K562 (cell line): ENCODE results near the gene RHOU. TPM values are rescaled to one million over a fixed set of nuclear protein-coding genes. Genes with fewer than 3 reads are reported as not detected.

Experiments used
- ATAC-seq: fragments of 200-7000 bp; cut with Tn5 transposase; 3 replicates; pipeline ENCODE4 v1.9.1; 2020; ENCODE audit warnings: moderate library complexity
- BruUV-seq: library from RNA; stranded (reverse); fragments of 400-500 nt; replicated peaks from 2 replicates; lab custom pipeline; 2021; lab: Mats Ljungman, UMichigan
- CTCF ChIA-PET: fragments of 300-600 bp; formaldehyde crosslinking; extraction: SDS; loops from one replicate; lab custom pipeline; 2021; ENCODE audit warnings: low intra/inter-chr PET ratio; lab: Yijun Ruan, JAX
- POLR2A ChIA-PET: fragments of 300-600, 350-650 bp; sonication (Branson Sonifier 250); formaldehyde crosslinking; extraction: SDS; loops from one replicate; lab custom pipeline; 2021; ENCODE audit warnings: antibody characterized with exemption, inconsistent platforms; lab: Yijun Ruan, JAX
- DNase-seq, 4 experiments: peaks; one replicate each; pipeline versions ENCODE4 v3.0.0 to v3.0.0-alpha.2; 2011 to 2018; ENCODE audit warnings: low spot score in 3 of 4, mixed read lengths in 3 of 4; ENCODE audit errors: extremely low read depth in 1 of 4
- FAIRE-seq: peaks from 2 replicates; lab custom pipeline; 2011; peaks lifted over from hg19 to GRCh38; lab: Jason Lieb, UNC
- H2AFZ ChIP-seq: 2 replicates; pipeline ENCODE4 v1.6.0; 2011; ENCODE audit warnings: low read depth, low read length, control low read depth, inconsistent platforms
- H3K27ac ChIP-seq: fragments of 200-600 bp; 3 replicates; pipeline ENCODE4 v1.8.0; 2011; ENCODE audit warnings: low read depth, mild to moderate bottlenecking, control low read depth, inconsistent platforms, low read length, moderate library complexity, mixed read lengths; ENCODE audit errors: extremely low read depth
- H3K27me3 ChIP-seq, 2 experiments: fragments of 300-600 bp in 1 of 2; 2 replicates in 1 of 2; 3 replicates in 1 of 2; pipeline versions ENCODE4 v1.6.0 to v1.8.0; 2011; ENCODE audit warnings: inconsistent platforms in 2 of 2, low read length in 2 of 2, mild to moderate bottlenecking in 1 of 2, mixed read lengths in 1 of 2, moderate library complexity in 1 of 2; ENCODE audit not compliant: control insufficient read depth in 2 of 2, insufficient read depth in 2 of 2
- H3K36me3 ChIP-seq: fragments of 300-600 bp; 3 replicates; pipeline ENCODE4 v1.8.0; 2011; ENCODE audit warnings: mild to moderate bottlenecking, low read length, inconsistent platforms; ENCODE audit not compliant: control insufficient read depth, insufficient read depth
- H3K4me1 ChIP-seq, 2 experiments: fragments of 200-600 bp in 1 of 2; replicated peaks in 1 of 2; 2 replicates in 1 of 2; 3 replicates in 1 of 2; pipeline versions ENCODE4 v1.5.1 to v1.8.0; 2011; ENCODE audit warnings: inconsistent platforms in 2 of 2, low read length in 2 of 2, mild to moderate bottlenecking in 1 of 2, mixed read lengths in 1 of 2, moderate library complexity in 1 of 2; ENCODE audit not compliant: control insufficient read depth in 2 of 2, insufficient read depth in 2 of 2
- H3K4me2 ChIP-seq: 2 replicates; pipeline ENCODE4 v1.6.1; 2011; ENCODE audit warnings: low read length, control low read depth, inconsistent platforms, mixed read lengths; ENCODE audit not compliant: insufficient read depth
- H3K4me3 ChIP-seq: fragments of 200-600 bp; sonication (generic), shearing (Covaris generic); 2 replicates; pipeline ENCODE4 v1.5.1; 2016; ENCODE audit warnings: control low read depth, inconsistent platforms
- H3K79me2 ChIP-seq: fragments of 200-600 bp; 3 replicates; pipeline ENCODE4 v1.8.0; 2011; ENCODE audit warnings: low read length, inconsistent platforms; ENCODE audit not compliant: control insufficient read depth, insufficient read depth
- H3K9ac ChIP-seq, 2 experiments: 2 replicates each; pipeline versions ENCODE4 v1.6.0 to v1.6.1; 2011; ENCODE audit warnings: low read depth in 2 of 2, low read length in 2 of 2, control low read depth in 1 of 2, inconsistent platforms in 1 of 2, mild to moderate bottlenecking in 1 of 2, mixed read lengths in 1 of 2; ENCODE audit not compliant: insufficient read depth in 1 of 2
- H3K9me1 ChIP-seq: one replicate; pipeline ENCODE4 v1.6.0; 2011; ENCODE audit warnings: inconsistent platforms, mild to moderate bottlenecking, low read length, moderate library complexity; ENCODE audit not compliant: control insufficient read depth, insufficient read depth
- H3K9me3 ChIP-seq: replicated peaks from 2 replicates; pipeline ENCODE4 v1.5.1; 2011; ENCODE audit warnings: low read depth, low read length, inconsistent platforms; ENCODE audit not compliant: control insufficient read depth, insufficient read depth
- H4K20me1 ChIP-seq: replicated peaks from 2 replicates; pipeline ENCODE4 v1.6.1; 2011; ENCODE audit warnings: low read length, inconsistent platforms, mixed read lengths; ENCODE audit not compliant: control insufficient read depth, insufficient read depth
- MCM7 ChIP-seq, 2 experiments: fragments of 450-650 bp; IDR thresholded peaks; 2 replicates each; pipeline ENCODE4 v1.6.1; 2016 to 2018
- MEIS2 ChIP-seq: fragments of 450-650 bp; IDR thresholded peaks from 2 replicates; pipeline ENCODE4 v1.6.1; 2014; ENCODE audit warnings: mild to moderate bottlenecking; ENCODE audit not compliant: partially characterized antibody
- MYC ChIP-seq, 2 experiments: fragments of 250-450 bp in 1 of 2; sonication (Bioruptor Pico) in 1 of 2; IDR thresholded peaks; 2 replicates each; pipeline versions ENCODE4 v1.5.1 to v1.6.1; 2012 to 2021; ENCODE audit warnings: low read depth in 2 of 2, borderline replicate concordance in 1 of 2, improper control_type of control experiment in 1 of 2, low read length in 1 of 2, mild to moderate bottlenecking in 1 of 2, moderate library complexity in 1 of 2
- ZNF384 ChIP-seq: IDR thresholded peaks from 2 replicates; pipeline ENCODE4 v1.6.1; 2012; ENCODE audit warnings: low read depth, low read length, improper control_type of control experiment
- WGBS: fragments of 100-300 bp; shearing (Covaris generic); methylation state at CpG from one replicate; pipeline ENCODE4 v1.1.6; 2016; ENCODE audit warnings: low coverage, mixed read lengths; ENCODE audit not compliant: insufficient coverage; ENCODE audit errors: missing lambda C conversion rate; 5-methylcytosine and 5-hydroxymethylcytosine counted together
- in situ Hi-C: fragments of 300-500 bp; cut with MboI; formaldehyde crosslinking; loops from 4 replicates; pipeline ENCODE4 v1.15.0; 2018; ENCODE audit warnings: inconsistent platforms, mixed read lengths
- intact Hi-C: fragments of 100-400 bp; cut with micrococcal nuclease; formaldehyde crosslinking; loops from 2 replicates; pipeline ENCODE4 v1.14.2; 2022
- polyA plus RNA-seq, 8 experiments: library from polyadenylated mRNA; depleted of rRNA in 4 of 8; stranded (reverse) in 5 of 8; unstranded in 3 of 8; fragments of >200 nt; fragmentation: Nextera tagmentation in 2 of 8; fragmentation: Illumina TruSeq in 1 of 8; extraction: Ambion mirVana in 2 of 8; extraction: Trizol in 1 of 8; gene quantifications; 2 replicates each; pipeline versions ENCODE4 v1.2.1 to v1.2.3, GENCODE V29; 2011 to 2014; ENCODE audit warnings: inconsistent platforms in 1 of 8, missing spikeins in 1 of 8
- total RNA-seq, 7 experiments: library from RNA; depleted of rRNA in 6 of 7; stranded (reverse); fragments of >200 nt in 6 of 7; fragmentation: Illumina TruSeq in 2 of 7; extraction: Trizol in 2 of 7; gene quantifications; 2 replicates each; pipeline versions ENCODE4 v1.2.1 to v1.2.3, GENCODE V29; 2011 to 2021; ENCODE audit warnings: low replicate concordance in 1 of 7
- TF ChIP-seq, protein P1 (sequence below): fragments of 450-650 bp; formaldehyde crosslinking; IDR thresholded peaks from 2 replicates; pipeline ENCODE4 v1.4.0; 2022; ENCODE audit warnings: missing genetic modification characterization
- TF ChIP-seq, protein P2 (sequence below): IDR thresholded peaks from 3 replicates; pipeline ENCODE4 v1.6.1; 2011; ENCODE audit warnings: borderline replicate concordance, mild to moderate bottlenecking, moderate library complexity; ENCODE audit not compliant: insufficient read length; ENCODE audit errors: extremely low read depth

Gene RHOU
- total and polyA plus RNA-seq, 9 of the 15 experiments (the other 6 are each of a cell fraction or from before 2014, with no cell fraction given): 0.07 TPM; not detected in 8

DNA sequence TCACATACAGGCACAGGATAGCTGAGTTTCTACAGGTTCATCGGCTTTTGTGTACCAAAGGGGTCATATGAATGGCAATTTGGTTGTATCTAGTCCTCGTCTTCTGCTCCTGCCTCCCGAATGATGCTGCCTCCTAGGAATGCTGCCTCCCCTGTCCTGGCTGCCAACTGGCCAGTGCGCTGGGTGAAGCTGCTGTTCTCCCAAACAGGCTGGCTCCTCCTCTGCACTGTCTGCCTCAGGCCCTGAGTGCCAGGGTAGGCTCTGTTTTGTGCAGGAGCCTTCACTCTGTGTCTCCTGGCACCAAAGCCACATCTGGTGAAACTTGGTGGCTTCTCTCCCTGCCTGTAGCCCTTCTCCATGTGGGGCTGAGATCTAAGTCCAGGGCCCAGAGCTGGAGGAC lies 60.3 kb downstream of the RHOU start:
- Histone ChIP-seq H3K4me2 (no peak overlapping the region), H3K4me1 (no peaks in the 10 kb centered on the region), H2AFZ (no peak overlapping the region), H3K79me2 (no peaks in the 10 kb centered on the region), H3K4me3 (no peak overlapping the region), H4K20me1 (no peaks in the 10 kb centered on the region; the same call in 1 of the 2 replicates), H3K9me1 (no peaks in the 10 kb centered on the region), H3K9me3 (no peaks in the 10 kb centered on the region), H3K36me3 (no peaks in the 10 kb centered on the region), H3K27me3 (peaks cover 3 to 19% of the 10 kb centered on the region in 2 experiments; a peak in 2 of 5 replicates), H3K9ac (peak overlapping the region in 1 of 2 experiments; percentile 28; a peak in 1 of 4 replicates), H3K27ac (no peak overlapping the region)
- ChIA-PET POLR2A (no interaction called here), CTCF (no interaction called here)
- ATAC-seq (no peak), FAIRE-seq (no peak), DNase-seq (no peak)
- intact Hi-C loops: no loop called here
- in situ Hi-C loops: no loop called here
- BruUV-seq: no TSS peak
- TF ChIP-seq MCM7 (IDR thresholded peaks at IDR 0.05): no peak
- no peak for TF ChIP-seq ZNF384
- TF ChIP-seq, protein P1, sequence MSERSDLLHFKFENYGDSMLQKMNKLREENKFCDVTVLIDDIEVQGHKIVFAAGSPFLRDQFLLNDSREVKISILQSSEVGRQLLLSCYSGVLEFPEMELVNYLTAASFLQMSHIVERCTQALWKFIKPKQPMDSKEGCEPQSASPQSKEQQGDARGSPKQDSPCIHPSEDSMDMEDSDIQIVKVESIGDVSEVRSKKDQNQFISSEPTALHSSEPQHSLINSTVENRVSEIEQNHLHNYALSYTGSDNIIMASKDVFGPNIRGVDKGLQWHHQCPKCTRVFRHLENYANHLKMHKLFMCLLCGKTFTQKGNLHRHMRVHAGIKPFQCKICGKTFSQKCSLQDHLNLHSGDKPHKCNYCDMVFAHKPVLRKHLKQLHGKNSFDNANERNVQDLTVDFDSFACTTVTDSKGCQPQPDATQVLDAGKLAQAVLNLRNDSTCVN (CRISPR knock-in tag): no peak
- TF ChIP-seq MYC (IDR thresholded peaks at IDR 0.05; ENCODE audit: low read depth, low read length): no peak
- no peak for TF ChIP-seq MYC (CRISPR knock-in tag; IDR thresholded peaks at IDR 0.05; ENCODE audit: borderline replicate concordance, low read depth)
- TF ChIP-seq, protein P2, sequence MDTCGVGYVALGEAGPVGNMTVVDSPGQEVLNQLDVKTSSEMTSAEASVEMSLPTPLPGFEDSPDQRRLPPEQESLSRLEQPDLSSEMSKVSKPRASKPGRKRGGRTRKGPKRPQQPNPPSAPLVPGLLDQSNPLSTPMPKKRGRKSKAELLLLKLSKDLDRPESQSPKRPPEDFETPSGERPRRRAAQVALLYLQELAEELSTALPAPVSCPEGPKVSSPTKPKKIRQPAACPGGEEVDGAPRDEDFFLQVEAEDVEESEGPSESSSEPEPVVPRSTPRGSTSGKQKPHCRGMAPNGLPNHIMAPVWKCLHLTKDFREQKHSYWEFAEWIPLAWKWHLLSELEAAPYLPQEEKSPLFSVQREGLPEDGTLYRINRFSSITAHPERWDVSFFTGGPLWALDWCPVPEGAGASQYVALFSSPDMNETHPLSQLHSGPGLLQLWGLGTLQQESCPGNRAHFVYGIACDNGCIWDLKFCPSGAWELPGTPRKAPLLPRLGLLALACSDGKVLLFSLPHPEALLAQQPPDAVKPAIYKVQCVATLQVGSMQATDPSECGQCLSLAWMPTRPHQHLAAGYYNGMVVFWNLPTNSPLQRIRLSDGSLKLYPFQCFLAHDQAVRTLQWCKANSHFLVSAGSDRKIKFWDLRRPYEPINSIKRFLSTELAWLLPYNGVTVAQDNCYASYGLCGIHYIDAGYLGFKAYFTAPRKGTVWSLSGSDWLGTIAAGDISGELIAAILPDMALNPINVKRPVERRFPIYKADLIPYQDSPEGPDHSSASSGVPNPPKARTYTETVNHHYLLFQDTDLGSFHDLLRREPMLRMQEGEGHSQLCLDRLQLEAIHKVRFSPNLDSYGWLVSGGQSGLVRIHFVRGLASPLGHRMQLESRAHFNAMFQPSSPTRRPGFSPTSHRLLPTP: no peak
- no peak for TF ChIP-seq MEIS2
- 1% methylated on average over 4 of the region's 4 CpGs for WGBS

Other genes with a start within 250 kb of the RHOU start
- 44.1 and 53.7 TPM in 2 replicates for gene RNF187, start 248.1 kb upstream of the RHOU start, total RNA-seq (2014; rRNA removed)
- gene RNF187, start 248.1 kb upstream of the RHOU start, total RNA-seq (2014; rRNA removed; fragmentation: Illumina TruSeq; extraction: Trizol): 32.0 and 40.3 TPM in 2 replicates
- 36.8 and 38.1 TPM in 2 replicates for gene RNF187, start 248.1 kb upstream of the RHOU start, total RNA-seq (2015; rRNA removed; fragmentation: Illumina TruSeq; extraction: Trizol)
- 114 and 119 TPM in 2 replicates for gene RNF187, start 248.1 kb upstream of the RHOU start, total RNA-seq (2021)
- 45.6 and 52.7 TPM in 2 replicates for gene RNF187, start 248.1 kb upstream of the RHOU start, polyA plus RNA-seq (2011; rRNA removed)
- gene RNF187, start 248.1 kb upstream of the RHOU start, polyA plus RNA-seq (2014; fragmentation: Illumina TruSeq; extraction: Trizol): 53.9 and 60.8 TPM in 2 replicates
- 1 to 10 TPM; 2.3 to 3.2 TPM for gene RNF187, start 248.1 kb upstream of the RHOU start, polyA plus RNA-seq (2014; fragmentation: Nextera tagmentation; extraction: Ambion mirVana)
- 41.9 and 42.2 TPM in 2 replicates for gene RNF187, start 248.1 kb upstream of the RHOU start, polyA plus RNA-seq (2014; rRNA removed)